ENCODE measurements around the gene CCSAP.

The CCSAP gene

DNA sequence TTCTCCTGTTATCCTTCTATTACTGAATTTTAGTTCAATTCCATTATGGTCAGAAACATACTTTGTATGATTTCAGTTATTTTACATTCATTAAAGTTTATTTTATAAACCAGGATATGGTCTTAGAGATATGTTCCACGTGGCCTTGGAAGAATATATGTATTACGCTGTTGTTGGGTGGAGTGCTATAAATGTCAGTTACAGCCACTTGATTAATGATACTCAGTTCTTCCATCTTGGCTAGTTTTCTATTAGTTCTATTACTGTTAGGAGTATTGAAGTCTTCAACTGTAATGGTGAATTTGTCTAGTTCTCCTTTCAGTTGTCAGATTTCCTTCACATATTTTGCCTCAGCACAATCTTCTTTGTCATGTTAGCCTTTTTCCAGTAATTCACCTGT lies 26.7 kb downstream of the CCSAP start:
- H3K23ac ChIP-seq (ENCODE audit: low read depth, low read length, poor library complexity): no peak overlapping the region
- H3K4ac ChIP-seq (ENCODE audit: low read length): no peak overlapping the region
- no peak overlapping the region for H4K8ac ChIP-seq (ENCODE audit: low read depth, low read length)
- H3K18ac ChIP-seq (ENCODE audit: low read length): no peak overlapping the region
- H3K9ac ChIP-seq (ENCODE audit: low read depth, low read length, poor library complexity): no peak overlapping the region
- H3K4me3 ChIP-seq (ENCODE audit: low read length in 2 of 2): no peak overlapping the region
- H3K4me2 ChIP-seq (ENCODE audit: insufficient read depth, low read length, poor library complexity, severe bottlenecking): no peak overlapping the region
- no peak overlapping the region for H2BK120ac ChIP-seq (ENCODE audit: low read depth, low read length)
- peaks cover 0 to 4% of the 10 kb centered on the region in 2 donors for H3K4me1 ChIP-seq (ENCODE audit: control insufficient read depth in 2 of 2, insufficient read depth in 1 of 2, low read depth in 1 of 2, low read length in 2 of 2)
- WGBS, 2 donors (ENCODE audit: extremely low coverage in 2 of 2, insufficient read length in 2 of 2, insufficient replicate concordance in 1 of 2): no CpG with 5 or more reads among the region's 2 CpGs
- H4K91ac ChIP-seq (ENCODE audit: low read depth, low read length, poor library complexity): no peak overlapping the region
- H2BK15ac ChIP-seq (ENCODE audit: low read length): no peak overlapping the region
- no peak overlapping the region for H3K27ac ChIP-seq (replicated peaks; ENCODE audit: low read length)
- H3K36me3 ChIP-seq (replicated peaks in 1 of 2; ENCODE audit: control insufficient read depth in 2 of 2, insufficient read depth in 2 of 2, low read length in 2 of 2): peaks cover 10 to 40% of the 10 kb centered on the region in 2 donors
- no peak overlapping the region for H2BK5ac ChIP-seq (ENCODE audit: low read length)
- no peaks in the 10 kb centered on the region for H3K27me3 ChIP-seq (ENCODE audit: control insufficient read depth in 3 of 3, insufficient read depth in 3 of 3, low read depth in 1 of 3, low read length in 3 of 3)
- H3K79me1 ChIP-seq (ENCODE audit: low read depth, low read length): no peaks in the 10 kb centered on the region
- no peak overlapping the region for H2AK5ac ChIP-seq (ENCODE audit: low read depth, low read length)
- no peak for DNase-seq (ENCODE audit: low spot score)
- H3K14ac ChIP-seq (ENCODE audit: low read length): no peak overlapping the region
- no peak overlapping the region for H2BK12ac ChIP-seq (ENCODE audit: low read length)
- no peak overlapping the region for H2AFZ ChIP-seq (ENCODE audit: low read length)
- no peaks in the 10 kb centered on the region for H3K9me3 ChIP-seq (replicated peaks in 1 of 2; ENCODE audit: control insufficient read depth in 2 of 2, insufficient read depth in 1 of 2, low read depth in 1 of 2, low read length in 2 of 2)

GRCh38 chr1:229310833-229311232 lies 32.0 kb downstream of the CCSAP start:
- H3K18ac ChIP-seq (ENCODE audit: low read length): no peak overlapping the region
- H2AK5ac ChIP-seq (ENCODE audit: low read depth, low read length): no peak overlapping the region
- peaks cover 4 to 48% of the 10 kb centered on the region in 2 donors for H3K36me3 ChIP-seq (replicated peaks in 1 of 2; ENCODE audit: control insufficient read depth in 2 of 2, insufficient read depth in 2 of 2, low read length in 2 of 2)
- H3K4me2 ChIP-seq (ENCODE audit: insufficient read depth, low read length, poor library complexity, severe bottlenecking): no peak overlapping the region
- H2BK12ac ChIP-seq (ENCODE audit: low read length): no peak overlapping the region
- no peak overlapping the region for H2AFZ ChIP-seq (ENCODE audit: low read length)
- H3K4me3 ChIP-seq (ENCODE audit: low read length in 2 of 2): no peak overlapping the region
- H3K27me3 ChIP-seq (ENCODE audit: control insufficient read depth in 3 of 3, insufficient read depth in 3 of 3, low read depth in 1 of 3, low read length in 3 of 3): no peaks in the 10 kb centered on the region
- H3K27ac ChIP-seq (replicated peaks; ENCODE audit: low read length): no peak overlapping the region
- no peak overlapping the region for H3K4ac ChIP-seq (ENCODE audit: low read length)
- no CpG with 5 or more reads among the region's 6 CpGs for WGBS, 2 donors (ENCODE audit: extremely low coverage in 2 of 2, insufficient read length in 2 of 2, insufficient replicate concordance in 1 of 2)
- DNase-seq (ENCODE audit: low spot score): no peak
- H3K4me1 ChIP-seq (ENCODE audit: control insufficient read depth in 2 of 2, insufficient read depth in 1 of 2, low read depth in 1 of 2, low read length in 2 of 2): peaks cover 0 to 4% of the 10 kb centered on the region in 2 donors
- no peaks in the 10 kb centered on the region for H3K9me3 ChIP-seq (replicated peaks in 1 of 2; ENCODE audit: control insufficient read depth in 2 of 2, insufficient read depth in 1 of 2, low read depth in 1 of 2, low read length in 2 of 2)
- no peak overlapping the region for H2BK120ac ChIP-seq (ENCODE audit: low read depth, low read length)
- no peak overlapping the region for H2BK15ac ChIP-seq (ENCODE audit: low read length)
- no peak overlapping the region for H4K91ac ChIP-seq (ENCODE audit: low read depth, low read length, poor library complexity)
- H3K9ac ChIP-seq (ENCODE audit: low read depth, low read length, poor library complexity): no peak overlapping the region
- no peak overlapping the region for H2BK5ac ChIP-seq (ENCODE audit: low read length)
- no peak overlapping the region for H4K8ac ChIP-seq (ENCODE audit: low read depth, low read length)
- H3K79me1 ChIP-seq (ENCODE audit: low read depth, low read length): no peaks in the 10 kb centered on the region
- no peak overlapping the region for H3K14ac ChIP-seq (ENCODE audit: low read length)
- no peak overlapping the region for H3K23ac ChIP-seq (ENCODE audit: low read depth, low read length, poor library complexity)

- Histone ChIP-seq H2BK12ac (ENCODE audit: low read length) (no peak overlapping the region), H4K8ac (ENCODE audit: low read depth, low read length) (no peak overlapping the region), H2BK120ac (ENCODE audit: low read depth, low read length) (no peak overlapping the region), H3K14ac (ENCODE audit: low read length) (no peak overlapping the region), H3K9me3 (replicated peaks in 1 of 2; ENCODE audit: control insufficient read depth in 2 of 2, insufficient read depth in 1 of 2, low read depth in 1 of 2, low read length in 2 of 2) (no peaks in the 10 kb centered on the region), H4K91ac (ENCODE audit: low read depth, low read length, poor library complexity) (no peak overlapping the region), H3K4me2 (ENCODE audit: insufficient read depth, low read length, poor library complexity, severe bottlenecking) (no peak overlapping the region), H3K79me1 (ENCODE audit: low read depth, low read length) (no peaks in the 10 kb centered on the region), H3K36me3 (replicated peaks in 1 of 2; ENCODE audit: control insufficient read depth in 2 of 2, insufficient read depth in 2 of 2, low read length in 2 of 2) (peaks cover 4 to 59% of the 10 kb centered on the region in 2 donors), H2BK5ac (ENCODE audit: low read length) (no peak overlapping the region), H3K4ac (ENCODE audit: low read length) (no peak overlapping the region), H3K4me1 (ENCODE audit: control insufficient read depth in 2 of 2, insufficient read depth in 1 of 2, low read depth in 1 of 2, low read length in 2 of 2) (peaks cover 0 to 4% of the 10 kb centered on the region in 2 donors), H3K27ac (replicated peaks; ENCODE audit: low read length) (no peak overlapping the region), H3K9ac (ENCODE audit: low read depth, low read length, poor library complexity) (no peak overlapping the region), H3K27me3 (ENCODE audit: control insufficient read depth in 3 of 3, insufficient read depth in 3 of 3, low read depth in 1 of 3, low read length in 3 of 3) (no peaks in the 10 kb centered on the region), H3K23ac (ENCODE audit: low read depth, low read length, poor library complexity) (no peak overlapping the region), H3K18ac (ENCODE audit: low read length) (no peak overlapping the region), H3K4me3 (ENCODE audit: low read length in 2 of 2) (no peak overlapping the region), H2BK15ac (ENCODE audit: low read length) (no peak overlapping the region), H2AK5ac (ENCODE audit: low read depth, low read length) (no peak overlapping the region), H2AFZ (ENCODE audit: low read length) (no peak overlapping the region)
- no peak for DNase-seq (ENCODE audit: low spot score)
- no CpG with 5 or more reads among the region's 2 CpGs for WGBS, 2 donors (ENCODE audit: extremely low coverage in 2 of 2, insufficient read length in 2 of 2, insufficient replicate concordance in 1 of 2)
Measured at GRCh38 chr1:229309684-229310083, 33.2 kb downstream of the CCSAP start.

- no peak overlapping the region for H3K4me3 ChIP-seq (ENCODE audit: low read length in 2 of 2)
- no peak overlapping the region for H4K8ac ChIP-seq (ENCODE audit: low read depth, low read length)
- WGBS, 2 donors (ENCODE audit: extremely low coverage in 2 of 2, insufficient read length in 2 of 2, insufficient replicate concordance in 1 of 2): no CpG with 5 or more reads among the region's 1 CpG
- no peak overlapping the region for H3K14ac ChIP-seq (ENCODE audit: low read length)
- no peak overlapping the region for H2BK15ac ChIP-seq (ENCODE audit: low read length)
- no peaks in the 10 kb centered on the region for H3K27me3 ChIP-seq (ENCODE audit: control insufficient read depth in 3 of 3, insufficient read depth in 3 of 3, low read depth in 1 of 3, low read length in 3 of 3)
- no peaks in the 10 kb centered on the region for H3K9me3 ChIP-seq (replicated peaks in 1 of 2; ENCODE audit: control insufficient read depth in 2 of 2, insufficient read depth in 1 of 2, low read depth in 1 of 2, low read length in 2 of 2)
- peaks cover 0 to 4% of the 10 kb centered on the region in 2 donors for H3K4me1 ChIP-seq (ENCODE audit: control insufficient read depth in 2 of 2, insufficient read depth in 1 of 2, low read depth in 1 of 2, low read length in 2 of 2)
- DNase-seq (ENCODE audit: low spot score): no peak
- no peaks in the 10 kb centered on the region for H3K79me1 ChIP-seq (ENCODE audit: low read depth, low read length)
- H3K27ac ChIP-seq (replicated peaks; ENCODE audit: low read length): no peak overlapping the region
- H2BK120ac ChIP-seq (ENCODE audit: low read depth, low read length): no peak overlapping the region
- no peak overlapping the region for H2AK5ac ChIP-seq (ENCODE audit: low read depth, low read length)
- no peak overlapping the region for H3K18ac ChIP-seq (ENCODE audit: low read length)
- no peak overlapping the region for H4K91ac ChIP-seq (ENCODE audit: low read depth, low read length, poor library complexity)
- H2BK5ac ChIP-seq (ENCODE audit: low read length): no peak overlapping the region
- H3K23ac ChIP-seq (ENCODE audit: low read depth, low read length, poor library complexity): no peak overlapping the region
- H3K4ac ChIP-seq (ENCODE audit: low read length): no peak overlapping the region
- H3K36me3 ChIP-seq (replicated peaks in 1 of 2; ENCODE audit: control insufficient read depth in 2 of 2, insufficient read depth in 2 of 2, low read length in 2 of 2): peaks cover 6 to 65% of the 10 kb centered on the region in 2 donors
- H3K4me2 ChIP-seq (ENCODE audit: insufficient read depth, low read length, poor library complexity, severe bottlenecking): no peak overlapping the region
- H2AFZ ChIP-seq (ENCODE audit: low read length): no peak overlapping the region
- no peak overlapping the region for H2BK12ac ChIP-seq (ENCODE audit: low read length)
- H3K9ac ChIP-seq (ENCODE audit: low read depth, low read length, poor library complexity): no peak overlapping the region
Measured at GRCh38 chr1:229309074-229309473, 33.8 kb downstream of the CCSAP start.
